ENCODE measurements around the gene CES3.
"Not testable (repeated sequence)": the region's sequence is repeated elsewhere in the genome, so short reads cannot be mapped to it uniquely, and the experiment has no call there.

Gene CES3

GRCh38 chr16:66974156-66974931, 13.3 kb downstream of the CES3 start:
- DNase-seq: not testable (repeated sequence)

GRCh38 chr16:66974932-66975246, 13.8 kb downstream of the CES3 start:
- DNase-seq: peak; percentile 25

DNA sequence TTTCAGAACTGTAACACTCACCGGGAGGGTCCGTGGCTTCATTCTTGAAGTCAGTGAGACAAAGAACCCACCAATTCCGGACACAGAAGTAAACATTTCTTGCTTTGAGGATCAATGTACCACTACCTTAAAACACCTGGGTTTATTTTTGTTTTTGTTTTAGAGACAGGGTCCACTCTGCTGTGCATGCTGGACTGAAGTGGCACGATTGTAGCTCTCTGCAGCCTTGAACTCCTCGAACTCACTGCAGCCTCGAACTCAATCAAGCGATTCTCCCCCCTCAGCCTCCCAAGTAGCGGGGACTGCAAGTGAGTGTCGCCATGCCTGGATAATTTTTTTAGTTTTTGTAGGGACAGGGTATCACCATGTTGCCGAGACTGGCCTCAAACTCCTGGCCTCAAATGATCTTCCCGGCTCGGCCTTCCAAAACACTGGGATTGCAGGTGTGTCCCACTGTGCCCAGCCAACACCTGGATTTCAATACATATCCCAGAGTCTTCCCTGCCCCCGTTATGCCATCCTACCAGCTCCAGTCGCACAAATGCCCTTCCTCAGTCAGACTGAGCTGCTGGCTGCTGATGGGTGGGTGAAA, 14.3 kb downstream of the CES3 start:
- DNase-seq: no peak

- DNase-seq: no peak
These were observed 15.7 kb downstream of the CES3 start for GRCh38 chr16:66976746-66977145.

- peak; percentile 91 for DNase-seq
These were observed 16.5 kb downstream of the CES3 start for GRCh38 chr16:66977341-66978113.

DNA sequence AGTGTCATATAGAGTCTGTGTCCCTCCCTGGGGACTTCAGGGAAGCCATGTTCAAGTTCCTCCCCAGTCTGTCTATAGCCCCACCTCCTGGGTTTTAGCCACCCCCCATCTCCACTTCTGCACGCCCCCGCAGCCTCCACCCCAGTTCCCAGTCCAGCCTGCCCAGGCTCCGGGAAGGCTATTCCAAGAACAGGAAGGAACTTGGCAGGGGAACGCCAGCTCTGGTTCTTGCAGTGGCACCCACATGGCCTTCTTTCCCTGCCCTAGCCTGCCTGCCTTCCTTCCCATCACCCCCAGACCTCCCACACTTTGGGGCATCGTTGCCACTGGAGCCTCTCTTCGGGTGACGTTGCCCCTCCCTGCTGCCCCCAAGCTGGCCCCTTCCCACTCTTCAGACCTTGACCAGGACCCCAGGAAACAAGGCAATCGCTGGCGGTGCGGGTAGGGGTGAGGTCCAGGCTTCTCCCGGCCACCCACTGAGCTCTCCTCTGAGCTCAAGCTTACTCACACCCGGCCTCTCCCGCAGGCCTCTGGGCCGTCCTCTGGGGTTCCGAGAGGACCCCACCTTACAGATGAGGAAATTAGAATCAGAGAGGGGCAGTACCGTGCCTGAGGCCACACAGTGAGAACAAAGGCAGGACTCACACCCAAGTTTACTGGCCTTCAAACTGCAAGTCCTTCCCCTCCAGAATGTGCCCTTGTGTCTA, 18.1 kb downstream of the CES3 start:
- no peak for DNase-seq

- no peak for DNase-seq
These were observed 22.0 kb downstream of the CES3 start for GRCh38 chr16:66983033-66983432.

- DNase-seq: no peak
These were observed 23.8 kb downstream of the CES3 start for GRCh38 chr16:66984892-66985311.

- DNase-seq: no peak
These were observed 25.5 kb downstream of the CES3 start for GRCh38 chr16:66986559-66986958.

- DNase-seq: no peak
These were observed 27.2 kb downstream of the CES3 start, which contains the start of gene CES4A for GRCh38 chr16:66988197-66988788. Gene CES4A, plus strand, starts transcription at chr16:66988589. Its CDS starts 184 bp downstream, at chr16:66988773.

DNA sequence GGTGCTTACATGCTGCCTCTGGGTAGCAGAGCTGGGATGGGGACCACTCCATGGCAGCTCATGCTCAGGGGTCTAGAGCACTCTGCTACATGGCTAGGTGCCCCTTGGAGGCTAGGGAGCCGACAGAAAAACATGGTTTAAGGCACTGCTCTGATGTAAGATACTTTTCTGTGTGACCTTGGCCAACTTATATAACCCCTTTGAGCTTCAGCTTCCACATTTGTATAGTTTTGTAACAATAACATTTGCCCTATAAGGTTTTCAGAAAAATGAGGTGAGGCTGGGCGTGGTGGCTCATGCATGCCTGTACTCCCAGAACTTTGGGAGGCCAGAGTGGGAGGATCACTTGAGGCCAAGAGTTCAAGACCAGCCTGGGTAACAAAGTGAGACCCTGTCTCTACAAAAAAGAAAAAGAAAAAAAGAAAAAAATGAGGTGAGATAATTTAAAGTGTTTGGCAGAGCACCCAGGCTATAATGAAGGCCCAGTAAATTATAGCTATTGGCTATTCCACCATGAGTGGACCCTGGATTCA, 30.5 kb downstream of the CES3 start:
- no peak for DNase-seq

DNA sequence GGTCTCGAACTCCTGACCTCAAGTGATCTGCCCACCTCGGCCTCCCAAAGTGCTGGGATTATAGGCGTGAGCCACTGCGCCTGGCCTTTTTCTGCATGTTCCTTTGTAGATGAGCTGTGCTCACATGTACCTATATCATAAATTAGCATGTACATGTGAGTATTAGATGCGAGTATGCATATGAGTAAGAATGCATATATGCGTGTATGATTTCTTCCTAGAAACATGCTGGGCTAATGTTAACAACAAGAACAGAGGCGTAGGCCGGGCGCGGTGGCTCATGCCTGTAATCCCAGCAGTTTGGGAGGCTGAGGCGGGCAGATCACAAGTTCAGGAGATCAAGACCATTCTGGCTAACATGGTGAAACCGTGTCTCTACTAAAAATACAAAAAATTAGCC, 32.5 kb downstream of the CES3 start:
- not testable (repeated sequence) for DNase-seq

DNA sequence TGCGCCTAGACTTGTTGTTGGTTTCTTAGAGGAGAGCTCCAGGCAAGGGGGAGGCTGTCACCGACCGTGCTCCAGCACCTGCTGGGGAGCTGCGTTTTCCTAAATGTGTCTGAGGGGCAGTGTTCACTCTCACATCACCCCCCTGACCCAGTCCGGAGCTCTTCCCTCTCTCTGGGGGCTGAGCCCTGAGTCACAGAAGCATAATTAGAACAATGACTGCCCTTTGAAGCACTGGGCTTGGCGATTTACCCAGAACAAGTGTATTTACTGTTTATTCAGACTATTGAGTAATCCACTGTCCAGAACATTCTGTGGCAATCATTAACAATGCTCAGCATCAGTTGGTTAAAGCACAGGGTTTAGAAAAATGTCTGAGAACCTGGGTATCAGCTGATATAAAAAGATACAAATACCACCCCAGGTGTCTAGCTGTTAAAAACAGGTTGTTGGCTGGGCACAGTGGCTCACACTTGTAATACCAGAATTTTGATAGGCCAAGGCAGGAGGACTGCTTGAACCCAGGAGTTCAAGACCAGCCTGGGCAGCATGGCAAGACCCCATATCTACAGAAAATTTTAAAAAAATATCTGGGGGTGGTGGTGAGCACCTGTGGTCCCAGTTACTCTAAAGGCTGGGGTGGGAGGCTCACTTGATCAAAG, 35.4 kb downstream of the CES3 start:
- DNase-seq: no peak

- no peak for DNase-seq
These were observed 35.9 kb downstream of the CES3 start for GRCh38 chr16:66996983-66997358.

DNA sequence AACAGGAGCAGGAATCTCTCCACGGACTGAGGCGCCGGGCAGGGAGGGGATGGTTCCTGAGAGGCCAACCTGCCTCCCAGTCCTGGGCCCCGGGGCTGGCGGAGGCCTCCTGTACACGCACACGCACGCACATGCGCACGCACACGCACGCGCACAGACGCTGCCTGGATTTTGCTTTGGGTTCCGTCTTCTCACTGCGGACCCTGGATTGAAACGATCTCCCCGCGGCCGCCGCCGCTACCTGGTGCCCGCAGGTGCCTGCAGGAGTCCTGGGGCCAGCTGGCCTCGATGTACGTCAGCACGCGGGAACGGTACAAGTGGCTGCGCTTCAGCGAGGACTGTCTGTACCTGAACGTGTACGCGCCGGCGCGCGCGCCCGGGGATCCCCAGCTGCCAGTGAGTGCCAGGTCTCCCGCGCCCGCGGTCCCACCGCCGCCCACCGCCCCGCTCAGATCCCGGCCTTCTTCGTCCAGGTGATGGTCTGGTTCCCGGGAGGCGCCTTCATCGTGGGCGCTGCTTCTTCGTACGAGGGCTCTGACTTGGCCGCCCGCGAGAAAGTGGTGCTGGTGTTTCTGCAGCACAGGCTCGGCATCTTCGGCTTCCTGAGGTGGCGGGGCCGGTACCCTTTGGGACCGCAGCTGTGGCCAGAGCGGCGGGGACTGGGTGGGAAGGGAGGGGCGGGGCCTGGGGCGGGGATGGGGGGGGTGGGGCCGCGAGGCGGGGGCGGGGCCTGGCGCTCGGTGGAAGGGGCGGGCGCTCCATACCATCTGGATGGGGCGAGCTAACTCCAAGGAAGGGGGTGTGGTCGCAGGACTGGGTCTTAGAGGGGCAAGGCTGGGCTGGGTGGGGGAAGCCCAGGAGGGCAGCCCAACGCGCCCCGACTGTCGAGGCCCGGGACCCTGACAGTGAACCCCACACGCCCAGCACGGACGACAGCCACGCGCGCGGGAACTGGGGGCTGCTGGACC, 39.6 kb downstream of the CES3 start:
- peak; percentile 52 for DNase-seq

DNA sequence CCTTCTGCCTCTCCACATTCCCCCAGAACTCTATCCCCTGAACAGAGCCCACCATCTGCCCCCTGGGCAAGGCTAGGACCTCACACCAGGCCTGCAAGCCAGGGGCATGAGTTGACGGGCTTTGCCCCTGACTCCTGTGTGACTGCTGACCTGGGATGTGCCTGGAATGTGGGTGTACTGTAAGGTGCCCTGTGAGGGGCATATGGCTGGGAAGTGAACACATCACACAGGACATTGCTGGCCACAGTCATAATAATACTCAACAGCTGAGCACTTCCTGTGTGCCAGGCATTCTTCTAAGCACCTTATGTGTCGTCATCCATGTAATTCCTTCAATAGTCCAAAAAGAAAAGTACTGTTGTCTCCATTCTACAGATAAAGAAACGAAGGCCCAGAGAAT, 40.7 kb downstream of the CES3 start:
- DNase-seq: no peak

GRCh38 chr16:67006930-67007658, 46.0 kb downstream of the CES3 start:
- DNase-seq: no peak

DNA sequence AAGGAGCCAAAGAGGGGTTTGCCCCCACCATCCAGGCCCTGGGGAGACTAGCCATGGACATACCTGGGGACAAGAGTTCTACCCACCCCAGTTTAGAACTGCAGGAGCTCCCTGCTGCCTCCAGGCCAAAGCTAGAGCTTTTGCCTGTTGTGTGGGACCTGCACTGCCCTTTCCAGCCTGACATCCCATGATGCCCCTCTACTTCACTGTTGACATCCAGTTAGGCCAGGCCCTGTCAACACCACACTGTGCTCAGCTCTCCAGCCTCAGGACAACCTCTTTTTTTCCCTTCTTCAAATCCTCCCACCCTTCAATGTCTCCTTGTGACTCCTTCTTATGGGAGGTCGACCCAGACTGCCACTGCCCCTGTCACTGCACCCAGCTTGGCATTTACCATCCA, 48.1 kb downstream of the CES3 start:
- DNase-seq: no peak

DNA sequence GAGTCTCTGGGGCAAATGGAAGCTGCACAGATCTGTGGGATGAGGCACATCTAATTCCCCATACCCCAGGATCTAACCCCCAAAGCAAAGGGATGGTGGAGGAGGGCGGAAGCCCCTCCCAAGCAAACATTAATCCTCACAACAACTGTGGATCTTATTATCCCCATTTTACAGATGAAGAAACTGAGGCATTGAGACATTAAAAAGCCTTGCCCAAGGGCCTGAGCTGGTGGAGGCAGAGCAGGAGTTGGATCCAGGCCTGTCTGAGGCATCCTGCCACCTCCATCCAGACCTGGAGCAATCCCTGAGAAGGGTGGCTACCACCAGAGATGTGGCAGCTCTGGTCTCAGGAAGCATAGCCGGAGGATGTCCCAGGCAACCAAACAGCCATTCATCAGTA, 50.2 kb downstream of the CES3 start:
- DNase-seq: no peak

DNA sequence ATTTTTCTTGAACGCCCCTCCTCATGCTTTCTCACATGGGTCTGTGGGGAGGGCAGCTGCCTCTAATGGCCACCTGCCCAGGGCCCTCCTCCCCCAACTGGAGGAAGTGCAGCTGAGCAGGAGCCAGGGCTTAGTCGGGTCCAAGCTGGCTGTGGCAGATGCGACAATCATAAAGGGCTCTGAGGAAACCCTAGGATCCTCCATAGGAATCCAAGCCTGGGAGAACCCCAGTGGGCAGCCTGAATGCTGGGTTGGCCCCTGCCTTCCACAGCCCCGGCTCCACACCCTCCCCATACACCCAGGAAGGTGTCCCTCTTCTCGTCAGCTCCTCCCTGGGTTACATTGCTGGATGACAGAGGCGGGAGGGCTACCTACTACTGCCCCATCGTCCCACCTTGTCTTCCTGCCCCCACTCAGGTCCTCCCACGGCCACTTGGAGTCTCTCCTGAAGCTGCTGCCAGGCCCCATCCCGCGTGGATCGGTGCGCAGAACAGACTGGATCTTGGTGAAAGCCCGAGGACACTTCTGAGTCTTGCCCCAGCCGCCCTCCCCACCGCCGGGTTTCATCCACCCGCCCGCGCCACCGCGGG, 52.3 kb downstream of the CES3 start:
- DNase-seq: no peak

Measured in activated CD4-positive, alpha-beta T cell treated with anti-CD3 and anti-CD28 coated beads, Interleukin-2, amount 50 U/mL, for 1 hour (primary cell).